GM12875 (cell line): ENCODE data around the gene NFATC4.

ENCODE experiments used
- H3K4me3 ChIP-seq: one replicate; pipeline ENCODE4 v1.5.1; 2011; ENCODE audit warnings: low read depth, low read length, control low read depth
- CTCF ChIP-seq: IDR thresholded peaks from 2 replicates; pipeline ENCODE4 v1.5.1; 2011; ENCODE audit warnings: low read depth, mild to moderate bottlenecking, control low read depth, inconsistent platforms, low read length, moderate library complexity, borderline replicate concordance; ENCODE audit not compliant: insufficient read depth

Gene NFATC4

GRCh38 chr14:24404814-24405213, 36.8 kb downstream of the NFATC4 start:
- no peak overlapping the region for H3K4me3 ChIP-seq
- no peak for TF ChIP-seq CTCF

- no peak overlapping the region for H3K4me3 ChIP-seq
- TF ChIP-seq CTCF = no peak
Observed at GRCh38 chr14:24406416-24406815, 38.4 kb downstream of the NFATC4 start.

GRCh38 chr14:24407608-24408325, 39.8 kb downstream of the NFATC4 start:
- TF ChIP-seq CTCF = no peak
- no peak overlapping the region for H3K4me3 ChIP-seq

GRCh38 chr14:24408764-24409163, 40.8 kb downstream of the NFATC4 start:
- TF ChIP-seq CTCF = no peak
- H3K4me3 ChIP-seq = no peak overlapping the region

GRCh38 chr14:24409192-24409591, 41.2 kb downstream of the NFATC4 start:
- no peak overlapping the region for H3K4me3 ChIP-seq
- TF ChIP-seq CTCF = no peak

- TF ChIP-seq CTCF = no peak
- H3K4me3 ChIP-seq = no peak overlapping the region
Observed at GRCh38 chr14:24409956-24410355, 42.0 kb downstream of the NFATC4 start.
